Smooth muscle cell (in vitro differentiated cells): Measurements from ENCODE around the gene ELANE. TPM values are rescaled to one million over a fixed set of nuclear protein-coding genes. Genes with fewer than 3 reads are reported as not detected.

Source experiments
- DNase-seq: peaks from one replicate; lab custom pipeline; 2025; ENCODE audit not compliant: unreplicated experiment; lab: John Stamatoyannopoulos, UW
- H2AFZ ChIP-seq: fragments of 200-600 bp; sonication (generic); 2 replicates; pipeline ENCODE4 v1.6.0; 2016; ENCODE audit warnings: antibody characterized with exemption, low read depth, mild to moderate bottlenecking
- H3F3A ChIP-seq: fragments of 200-600 bp; sonication (generic); 2 replicates; pipeline ENCODE4 v1.6.0; 2017; ENCODE audit warnings: antibody characterized with exemption, low read depth
- H3K27ac ChIP-seq: fragments of 200-600 bp; sonication (generic); 2 replicates; pipeline ENCODE4 v1.5.1; 2016; ENCODE audit warnings: low read depth, mild to moderate bottlenecking
- H3K27me3 ChIP-seq: fragments of 200-600 bp; sonication (generic); 2 replicates; pipeline ENCODE4 v1.6.1; 2016; ENCODE audit warnings: low read depth, mild to moderate bottlenecking
- H3K36me3 ChIP-seq: fragments of 200-600 bp; sonication (generic); 2 replicates; pipeline ENCODE4 v1.5.1; 2016; ENCODE audit warnings: low read depth
- H3K4me1 ChIP-seq: fragments of 200-600 bp; sonication (generic); 2 replicates; pipeline ENCODE4 v1.5.1; 2016; ENCODE audit warnings: low read depth
- H3K4me2 ChIP-seq: fragments of 200-600 bp; sonication (generic); 2 replicates; pipeline ENCODE4 v1.6.0; 2016; ENCODE audit warnings: mild to moderate bottlenecking
- H3K4me3 ChIP-seq: fragments of 200-600 bp; sonication (generic); 2 replicates; pipeline ENCODE4 v1.5.1; 2016; ENCODE audit warnings: mild to moderate bottlenecking
- H3K79me2 ChIP-seq: fragments of 200-600 bp; sonication (generic); 2 replicates; pipeline ENCODE4 v1.6.0; 2016; ENCODE audit warnings: low read depth, mild to moderate bottlenecking
- H3K9ac ChIP-seq: fragments of 200-600 bp; sonication (generic); 2 replicates; pipeline ENCODE4 v1.6.0; 2016; ENCODE audit warnings: low read depth
- H3K9me3 ChIP-seq: fragments of 200-600 bp; sonication (generic); replicated peaks from 2 replicates; pipeline ENCODE4 v1.5.1; 2016; ENCODE audit warnings: low read depth
- H4K20me1 ChIP-seq: fragments of 200-600 bp; sonication (generic); 2 replicates; pipeline ENCODE4 v1.6.0; 2016; ENCODE audit warnings: low read depth
- WGBS: methylation state at CpG from one replicate; pipeline ENCODE4 v1.1.7; 2016; ENCODE audit warnings: low lambda C conversion rate; 5-methylcytosine and 5-hydroxymethylcytosine counted together
- polyA plus RNA-seq: library from polyadenylated mRNA; unstranded; fragments of >200 nt; fragmentation: Nextera tagmentation; extraction: Ambion mirVana; gene quantifications from 2 replicates; pipeline ENCODE4 v1.2.1, GENCODE V29; 2016
- total RNA-seq: library from RNA; depleted of rRNA; stranded (reverse); fragments of >200 nt; gene quantifications from 2 replicates; pipeline ENCODE4 v1.2.3, GENCODE V29; 2014
- TF ChIP-seq, protein P1 (sequence below): fragments of 200-600 bp; sonication (generic); IDR thresholded peaks from 2 replicates; pipeline ENCODE4 v1.5.1; 2017; ENCODE audit warnings: borderline replicate concordance, mild to moderate bottlenecking, antibody characterized with exemption; ENCODE audit not compliant: insufficient read depth, poor library complexity, severe bottlenecking

Gene ELANE
- total and polyA plus RNA-seq, 2 experiments from 2014 or later = not detected

- Histone ChIP-seq H3F3A (peaks cover 5% of the 10 kb centered on the region), H3K9ac (no peak overlapping the region), H3K27ac (no peak overlapping the region), H3K27me3 (no peaks in the 10 kb centered on the region), H3K79me2 (peaks cover 6% of the 10 kb centered on the region), H3K9me3 (no peaks in the 10 kb centered on the region), H2AFZ (no peak overlapping the region), H4K20me1 (peaks cover 32% of the 10 kb centered on the region), H3K4me2 (no peak overlapping the region), H3K4me1 (no peaks in the 10 kb centered on the region), H3K36me3 (no peaks in the 10 kb centered on the region), H3K4me3 (no peak overlapping the region)
- WGBS = 96% methylated on average over 11 of the region's 11 CpGs
- no peak for DNase-seq
- TF ChIP-seq, protein P1, sequence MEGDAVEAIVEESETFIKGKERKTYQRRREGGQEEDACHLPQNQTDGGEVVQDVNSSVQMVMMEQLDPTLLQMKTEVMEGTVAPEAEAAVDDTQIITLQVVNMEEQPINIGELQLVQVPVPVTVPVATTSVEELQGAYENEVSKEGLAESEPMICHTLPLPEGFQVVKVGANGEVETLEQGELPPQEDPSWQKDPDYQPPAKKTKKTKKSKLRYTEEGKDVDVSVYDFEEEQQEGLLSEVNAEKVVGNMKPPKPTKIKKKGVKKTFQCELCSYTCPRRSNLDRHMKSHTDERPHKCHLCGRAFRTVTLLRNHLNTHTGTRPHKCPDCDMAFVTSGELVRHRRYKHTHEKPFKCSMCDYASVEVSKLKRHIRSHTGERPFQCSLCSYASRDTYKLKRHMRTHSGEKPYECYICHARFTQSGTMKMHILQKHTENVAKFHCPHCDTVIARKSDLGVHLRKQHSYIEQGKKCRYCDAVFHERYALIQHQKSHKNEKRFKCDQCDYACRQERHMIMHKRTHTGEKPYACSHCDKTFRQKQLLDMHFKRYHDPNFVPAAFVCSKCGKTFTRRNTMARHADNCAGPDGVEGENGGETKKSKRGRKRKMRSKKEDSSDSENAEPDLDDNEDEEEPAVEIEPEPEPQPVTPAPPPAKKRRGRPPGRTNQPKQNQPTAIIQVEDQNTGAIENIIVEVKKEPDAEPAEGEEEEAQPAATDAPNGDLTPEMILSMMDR = no peak
These were observed 44.9 kb downstream of the ELANE start for GRCh38 chr19:896999-897398.

GRCh38 chr19:897442-898039 is 45.4 kb downstream of the ELANE start:
- TF ChIP-seq, protein P1 = no peak
- Histone ChIP-seq H4K20me1 (peaks cover 38% of the 10 kb centered on the region), H3K36me3 (no peaks in the 10 kb centered on the region), H3K4me2 (no peak overlapping the region), H2AFZ (no peak overlapping the region), H3K9me3 (no peaks in the 10 kb centered on the region), H3K27me3 (no peaks in the 10 kb centered on the region), H3K9ac (no peak overlapping the region), H3K27ac (no peak overlapping the region), H3K4me1 (no peaks in the 10 kb centered on the region), H3K79me2 (peaks cover 3% of the 10 kb centered on the region), H3F3A (peaks cover 5% of the 10 kb centered on the region), H3K4me3 (no peak overlapping the region)
- DNase-seq = no peak
- WGBS = 93% methylated on average over 26 of the region's 26 CpGs

- 92% methylated on average over 19 of the region's 20 CpGs for WGBS
- no peak overlapping the region for H3K4me3 ChIP-seq
- H3K36me3 ChIP-seq = no peaks in the 10 kb centered on the region
- H3F3A ChIP-seq = peaks cover 3% of the 10 kb centered on the region
- H3K27me3 ChIP-seq = no peaks in the 10 kb centered on the region
- TF ChIP-seq, protein P1 = no peak
- H3K27ac ChIP-seq = no peak overlapping the region
- peaks cover 49% of the 10 kb centered on the region for H4K20me1 ChIP-seq
- H3K79me2 ChIP-seq = peaks cover 12% of the 10 kb centered on the region
- no peaks in the 10 kb centered on the region for H3K9me3 ChIP-seq
- no peak for DNase-seq
- H3K9ac ChIP-seq = no peak overlapping the region
- peaks cover 4% of the 10 kb centered on the region for H3K4me1 ChIP-seq
- no peak overlapping the region for H2AFZ ChIP-seq
- H3K4me2 ChIP-seq = no peak overlapping the region
These were observed 46.6 kb downstream of the ELANE start for GRCh38 chr19:898663-899062.
